DMS53 treated with DMSO at 0.1 percent for 48 hours (cell line): Measurements from ENCODE around the gene FHL2.

ENCODE experiments used
- DNase-seq: peaks from one replicate; lab custom pipeline; 2025; ENCODE audit not compliant: unreplicated experiment; lab: John Stamatoyannopoulos, UW

FHL2 gene

DNA sequence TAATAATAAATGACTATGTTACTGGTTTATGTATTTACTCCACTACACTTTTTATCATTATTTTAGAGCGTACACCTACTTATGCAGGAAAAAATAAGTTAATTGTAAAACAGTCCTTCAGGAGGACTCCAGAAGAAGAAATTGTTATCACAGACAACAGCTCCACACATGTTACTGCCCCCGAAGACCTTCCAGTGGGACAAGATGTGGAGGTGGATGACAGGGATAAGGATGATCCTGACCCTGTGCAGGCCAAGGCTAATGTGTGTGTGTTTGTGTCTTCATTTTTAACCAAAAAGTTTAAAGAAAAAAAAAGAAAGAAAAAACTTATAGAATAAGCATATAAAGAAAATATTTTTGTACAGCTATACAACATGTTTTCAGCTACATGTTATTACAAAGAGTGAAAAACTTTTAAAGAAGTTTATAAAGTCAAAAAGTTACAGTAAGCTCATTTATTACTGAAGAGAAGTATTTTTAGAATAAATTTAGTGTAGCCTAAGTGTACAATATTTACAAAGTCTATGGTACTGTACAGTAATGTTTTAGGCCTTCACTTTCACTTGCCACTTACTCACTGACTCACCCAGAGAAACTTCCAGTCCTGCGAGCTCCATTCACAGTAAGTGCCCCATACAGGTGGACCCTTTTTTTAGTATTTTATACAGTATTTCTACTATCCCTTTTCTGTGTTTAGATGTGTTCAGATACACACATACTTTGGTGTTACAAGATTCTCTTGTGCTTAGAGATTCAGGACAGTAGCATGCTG, 76.8 kb downstream of the FHL2 start:
- no peak for DNase-seq

DNA sequence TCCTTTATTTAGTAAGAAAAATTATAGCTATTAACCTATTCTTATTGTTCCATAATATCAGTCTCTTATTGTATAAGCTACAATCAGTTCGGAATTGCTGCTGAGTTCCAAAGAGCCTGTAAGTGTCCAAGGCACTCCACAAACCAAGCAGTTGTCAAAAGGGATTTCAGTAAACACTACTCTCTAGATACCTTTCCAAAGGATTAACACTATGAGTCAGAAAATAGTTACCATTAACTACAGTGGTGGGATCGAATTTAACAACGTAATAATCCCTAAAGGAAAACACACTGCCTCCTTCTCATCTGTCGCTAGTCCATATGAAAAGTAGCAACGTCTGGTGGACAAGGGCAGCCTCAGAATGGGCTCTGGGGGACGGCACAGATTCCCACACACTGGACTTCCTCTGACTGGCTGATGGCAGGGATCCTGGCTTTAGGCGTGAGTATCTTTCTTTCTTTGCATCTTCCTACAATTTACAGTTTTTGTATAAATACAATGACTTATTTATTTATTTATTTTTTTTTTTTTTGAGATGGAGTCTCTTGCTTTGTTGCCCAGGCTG, 78.1 kb downstream of the FHL2 start:
- no peak for DNase-seq

DNA sequence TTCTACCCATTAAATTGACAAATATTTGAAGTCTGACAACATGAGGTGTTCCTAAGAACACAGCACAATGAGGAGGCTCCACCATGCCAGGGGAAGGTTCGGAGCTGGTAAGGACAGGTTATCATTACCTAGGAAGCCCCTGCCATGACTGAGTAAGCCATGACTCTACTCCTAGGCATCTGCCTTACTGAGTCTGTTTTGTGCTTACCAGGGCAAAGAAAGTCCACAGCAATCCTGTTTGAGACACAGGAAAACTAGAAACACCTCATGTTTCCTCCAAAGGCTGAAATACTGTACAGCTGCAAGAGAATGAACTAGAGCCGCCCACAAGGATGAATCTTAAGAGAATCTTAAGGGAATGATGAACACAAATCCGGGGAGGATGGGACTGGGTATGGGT, 80.9 kb downstream of the FHL2 start:
- no peak for DNase-seq

DNA sequence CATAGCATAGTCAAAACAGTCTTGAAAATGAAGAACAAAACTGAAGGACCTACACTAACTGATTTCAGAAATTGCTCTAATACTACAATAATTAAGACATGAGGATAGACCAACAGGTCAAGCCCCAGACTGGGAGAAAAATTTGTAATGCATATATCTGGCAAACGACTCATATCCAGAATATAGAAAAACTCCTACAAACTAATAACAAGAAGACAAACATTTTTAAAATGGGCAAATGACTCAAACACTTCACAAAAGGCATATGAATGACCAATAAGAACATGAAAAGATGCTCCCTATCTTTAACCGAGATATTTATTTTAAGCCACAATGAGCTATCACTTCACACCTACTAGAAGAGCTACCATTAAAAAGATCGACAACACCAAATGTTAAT, 83.5 kb downstream of the FHL2 start:
- DNase-seq: no peak

DNA sequence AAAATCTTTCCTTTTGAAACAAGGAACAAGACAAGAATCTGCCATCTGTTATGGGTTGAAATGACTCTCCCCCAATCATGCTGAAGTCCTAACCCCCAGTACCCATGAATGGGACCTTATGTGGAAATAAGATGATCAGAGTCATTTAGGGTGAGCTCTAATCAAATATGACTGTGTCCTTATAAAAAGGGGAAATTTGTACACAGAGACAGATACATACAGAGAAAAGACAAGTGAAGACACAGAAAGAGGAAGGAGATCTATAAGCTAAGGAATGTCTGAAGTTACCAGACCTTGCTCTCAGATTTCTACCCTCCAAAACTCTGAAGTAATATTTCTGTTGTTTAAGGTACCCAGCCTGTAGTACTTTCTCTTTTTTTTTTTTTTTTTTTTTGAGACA, 85.0 kb downstream of the FHL2 start:
- DNase-seq: no peak
